H9 (cell line): Measurements from ENCODE around the gene CACNA1G. TPM values are rescaled to one million over a fixed set of nuclear protein-coding genes. Genes with fewer than 3 reads are reported as not detected.

ENCODE experiments used
- DNase-seq: peaks from one replicate; pipeline ENCODE4 v3.0.0-alpha.2; 2017
- H2AFZ ChIP-seq: one replicate; pipeline ENCODE4 v1.6.1; 2013; ENCODE audit warnings: mild to moderate bottlenecking, low read length, control low read depth, moderate library complexity
- H2AK5ac ChIP-seq: 2 replicates; pipeline ENCODE4 v1.6.1; 2013; ENCODE audit warnings: low read length, control low read depth, mixed read lengths; ENCODE audit not compliant: insufficient read length
- H2BK120ac ChIP-seq: one replicate; pipeline ENCODE4 v1.6.1; 2013; ENCODE audit warnings: low read depth, mild to moderate bottlenecking, low read length, control low read depth, inconsistent platforms; ENCODE audit not compliant: poor library complexity, severe bottlenecking
- H2BK12ac ChIP-seq: 2 replicates; pipeline ENCODE4 v1.6.1; 2013; ENCODE audit warnings: low read length, control low read depth, mixed read lengths, low read depth; ENCODE audit not compliant: insufficient read length
- H2BK15ac ChIP-seq: 2 replicates; pipeline ENCODE4 v1.6.1; 2013; ENCODE audit warnings: low read depth, low read length, control low read depth
- H2BK20ac ChIP-seq: one replicate; pipeline ENCODE4 v1.6.1; 2013; ENCODE audit warnings: low read depth, mild to moderate bottlenecking, low read length, control low read depth, inconsistent platforms; ENCODE audit not compliant: poor library complexity, severe bottlenecking
- H2BK5ac ChIP-seq: 2 replicates; pipeline ENCODE4 v1.6.1; 2013; ENCODE audit warnings: low read length, control low read depth, mixed read lengths; ENCODE audit not compliant: insufficient read length
- H3K14ac ChIP-seq: 2 replicates; pipeline ENCODE4 v1.6.1; 2013; ENCODE audit warnings: low read length, control low read depth; ENCODE audit not compliant: insufficient read depth
- H3K18ac ChIP-seq: 2 replicates; pipeline ENCODE4 v1.6.1; 2013; ENCODE audit warnings: low read depth, mild to moderate bottlenecking, mixed read lengths, low read length, control low read depth; ENCODE audit not compliant: insufficient read length
- H3K23ac ChIP-seq: 2 replicates; pipeline ENCODE4 v1.6.1; 2013; ENCODE audit warnings: low read length, control low read depth, mixed read lengths, low read depth; ENCODE audit not compliant: insufficient read length
- H3K23me2 ChIP-seq: 2 replicates; pipeline ENCODE4 v1.6.1; 2013; ENCODE audit warnings: low read depth, mild to moderate bottlenecking, mixed read lengths, low read length, control low read depth; ENCODE audit not compliant: insufficient read length, poor library complexity, severe bottlenecking
- H3K27ac ChIP-seq: 2 replicates; pipeline ENCODE4 v1.5.1; 2013; ENCODE audit warnings: low read length, control low read depth, mixed read lengths, low read depth; ENCODE audit not compliant: insufficient read length
- H3K27me3 ChIP-seq: 2 replicates; pipeline ENCODE4 v1.6.1; 2013; ENCODE audit warnings: low read length, control low read depth, inconsistent platforms; ENCODE audit not compliant: insufficient read depth
- H3K4ac ChIP-seq: 2 replicates; pipeline ENCODE4 v1.6.1; 2013; ENCODE audit warnings: low read depth, mild to moderate bottlenecking, control low read depth, inconsistent platforms, low read length, moderate library complexity
- H3K4me1 ChIP-seq: 2 replicates; pipeline ENCODE4 v1.6.1; 2013; ENCODE audit warnings: low read length, control low read depth, inconsistent platforms; ENCODE audit not compliant: insufficient read depth
- H3K4me2 ChIP-seq: 2 replicates; pipeline ENCODE4 v1.6.1; 2013; ENCODE audit warnings: low read length, control low read depth, mixed read lengths; ENCODE audit not compliant: insufficient read length, insufficient read depth
- H3K56ac ChIP-seq: 2 replicates; pipeline ENCODE4 v1.6.1; 2013; ENCODE audit warnings: low read depth, mild to moderate bottlenecking, mixed read lengths, low read length, control low read depth; ENCODE audit not compliant: insufficient read length
- H3K79me1 ChIP-seq: 2 replicates; pipeline ENCODE4 v1.6.1; 2013; ENCODE audit warnings: low read depth, mild to moderate bottlenecking, moderate library complexity, low read length, control low read depth, inconsistent platforms; ENCODE audit not compliant: insufficient read depth, poor library complexity, severe bottlenecking
- H3K79me2 ChIP-seq: 2 replicates; pipeline ENCODE4 v1.6.1; 2013; ENCODE audit warnings: low read length, control low read depth, inconsistent platforms; ENCODE audit not compliant: insufficient read depth
- H3K9ac ChIP-seq: 2 replicates; pipeline ENCODE4 v1.6.1; 2013; ENCODE audit warnings: low read length, control low read depth, mixed read lengths; ENCODE audit not compliant: insufficient read length; ENCODE audit errors: extremely low read depth
- H3K9me3 ChIP-seq: one replicate; pipeline ENCODE4 v1.6.1; 2013; ENCODE audit warnings: low read depth, low read length, inconsistent platforms; ENCODE audit not compliant: control insufficient read depth
- H3T11ph ChIP-seq: one replicate; pipeline ENCODE4 v1.6.1; 2013; ENCODE audit warnings: mild to moderate bottlenecking, low read length, control low read depth, inconsistent platforms
- H4K20me1 ChIP-seq: one replicate; pipeline ENCODE4 v1.6.1; 2013; ENCODE audit not compliant: control insufficient read depth, insufficient read length, insufficient read depth
- H4K5ac ChIP-seq: 2 replicates; pipeline ENCODE4 v1.6.1; 2013; ENCODE audit warnings: low read depth, mild to moderate bottlenecking, mixed read lengths, low read length, control low read depth; ENCODE audit not compliant: insufficient read length
- H4K8ac ChIP-seq: replicated peaks from 2 replicates; pipeline ENCODE4 v1.6.1; 2013; ENCODE audit warnings: low read length, control low read depth, mixed read lengths, low read depth; ENCODE audit not compliant: insufficient read length
- H4K91ac ChIP-seq: 2 replicates; pipeline ENCODE4 v1.6.1; 2013; ENCODE audit warnings: low read depth, mild to moderate bottlenecking, moderate library complexity, mixed read lengths, low read length, control low read depth; ENCODE audit not compliant: insufficient read length
- H3K27ac Mint-ChIP-seq, 3 experiments: 2 replicates in 2 of 3; 3 replicates in 1 of 3; pipeline ENCODE4 v1.8.0; 2020 to 2021; ENCODE audit warnings: mixed read lengths in 3 of 3, mild to moderate bottlenecking in 1 of 3, moderate library complexity in 1 of 3
- H3K27me3 Mint-ChIP-seq: 2 replicates; pipeline ENCODE4 v1.8.0; 2021; ENCODE audit warnings: low read depth, mild to moderate bottlenecking, moderate library complexity, mixed read lengths
- H3K36me3 Mint-ChIP-seq, 3 experiments: 2 replicates in 2 of 3; 3 replicates in 1 of 3; pipeline ENCODE4 v1.8.0; 2020 to 2021; ENCODE audit warnings: low read depth in 3 of 3, mixed read lengths in 3 of 3; ENCODE audit not compliant: insufficient read depth in 1 of 3
- H3K4me1 Mint-ChIP-seq, 2 experiments: 2 replicates each; pipeline ENCODE4 v1.8.0; 2020; ENCODE audit warnings: mixed read lengths in 2 of 2
- H3K4me3 Mint-ChIP-seq, 2 experiments: 2 replicates in 1 of 2; 3 replicates in 1 of 2; pipeline ENCODE4 v1.8.0; 2020 to 2021; ENCODE audit warnings: mild to moderate bottlenecking in 2 of 2, mixed read lengths in 2 of 2, moderate library complexity in 1 of 2
- H3K9me3 Mint-ChIP-seq, 2 experiments: 2 replicates in 1 of 2; 3 replicates in 1 of 2; pipeline ENCODE4 v1.8.0; 2020; ENCODE audit warnings: mild to moderate bottlenecking in 2 of 2, mixed read lengths in 2 of 2, moderate library complexity in 1 of 2
- WGBS: extraction: QIAGEN DNeasy Blood & Tissue Kit; methylation state at CpG from one replicate; pipeline ENCODE4 v1.1.7; 2013; ENCODE audit warnings: missing lambda C conversion rate, low lambda C conversion rate, mixed read lengths; ENCODE audit not compliant: insufficient read length; ENCODE audit errors: extremely low coverage; 5-methylcytosine and 5-hydroxymethylcytosine counted together
- total RNA-seq: library from RNA; stranded (reverse); gene quantifications from 2 replicates; pipeline ENCODE4 v1.2.1, GENCODE V29; 2021
- TF ChIP-seq, protein P1 (sequence below): fragments of 200-600 bp; sonication (generic); conservative IDR thresholded peaks from 3 replicates; pipeline ENCODE4 v1.8.0; 2021; ENCODE audit warnings: antibody characterized with exemption, mild to moderate bottlenecking

The CACNA1G gene
- total RNA-seq, 1 experiment from 2014 or later: 1.5 TPM

DNA sequence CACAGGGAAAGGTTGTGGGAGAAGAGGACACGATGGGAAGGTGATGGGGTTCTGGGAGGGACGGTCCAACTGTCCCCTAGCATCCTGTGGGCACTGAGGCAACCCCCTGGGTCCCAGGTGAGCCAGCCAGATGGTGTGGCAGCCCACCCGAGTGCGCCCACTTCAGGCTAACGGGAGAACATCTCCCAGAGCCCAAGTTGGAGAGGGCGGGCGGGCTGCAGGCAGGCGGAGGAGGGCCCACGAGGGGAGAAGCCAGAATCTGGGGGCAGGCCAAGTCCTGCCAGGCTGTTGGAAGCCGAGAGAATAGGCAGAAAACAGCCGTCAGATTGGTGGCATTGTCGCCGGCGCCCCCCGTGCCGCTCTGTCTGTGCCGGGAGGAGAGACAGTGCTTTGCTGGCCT, 60.3 kb downstream of the CACNA1G start:
- Histone ChIP-seq H4K91ac (no peak overlapping the region), H3K9ac (no peak overlapping the region), H2AK5ac (no peak overlapping the region), H2BK20ac (no peak overlapping the region), H3K18ac (no peak overlapping the region), H2BK15ac (no peak overlapping the region), H3K23me2 (no peaks in the 10 kb centered on the region), H4K20me1 (no peaks in the 10 kb centered on the region), H3K23ac (no peak overlapping the region), H2AFZ (no peak overlapping the region), H3K9me3 (no peaks in the 10 kb centered on the region), H3K4me2 (no peak overlapping the region), H4K8ac (no peak overlapping the region), H3K56ac (no peak overlapping the region), H3K79me2 (no peaks in the 10 kb centered on the region), H3K79me1 (no peaks in the 10 kb centered on the region), H3K14ac (no peak overlapping the region), H2BK12ac (no peak overlapping the region), H3K4me1 (no peaks in the 10 kb centered on the region), H4K5ac (no peak overlapping the region), H3K27me3 (no peaks in the 10 kb centered on the region), H2BK120ac (no peak overlapping the region), H3K4ac (no peak overlapping the region), H2BK5ac (no peak overlapping the region), H3T11ph (no peak overlapping the region), H3K27ac (no peak overlapping the region)
- peaks cover 24 to 55% of the 10 kb centered on the region in 2 experiments for H3K4me1 Mint-ChIP-seq
- TF ChIP-seq, protein P1, sequence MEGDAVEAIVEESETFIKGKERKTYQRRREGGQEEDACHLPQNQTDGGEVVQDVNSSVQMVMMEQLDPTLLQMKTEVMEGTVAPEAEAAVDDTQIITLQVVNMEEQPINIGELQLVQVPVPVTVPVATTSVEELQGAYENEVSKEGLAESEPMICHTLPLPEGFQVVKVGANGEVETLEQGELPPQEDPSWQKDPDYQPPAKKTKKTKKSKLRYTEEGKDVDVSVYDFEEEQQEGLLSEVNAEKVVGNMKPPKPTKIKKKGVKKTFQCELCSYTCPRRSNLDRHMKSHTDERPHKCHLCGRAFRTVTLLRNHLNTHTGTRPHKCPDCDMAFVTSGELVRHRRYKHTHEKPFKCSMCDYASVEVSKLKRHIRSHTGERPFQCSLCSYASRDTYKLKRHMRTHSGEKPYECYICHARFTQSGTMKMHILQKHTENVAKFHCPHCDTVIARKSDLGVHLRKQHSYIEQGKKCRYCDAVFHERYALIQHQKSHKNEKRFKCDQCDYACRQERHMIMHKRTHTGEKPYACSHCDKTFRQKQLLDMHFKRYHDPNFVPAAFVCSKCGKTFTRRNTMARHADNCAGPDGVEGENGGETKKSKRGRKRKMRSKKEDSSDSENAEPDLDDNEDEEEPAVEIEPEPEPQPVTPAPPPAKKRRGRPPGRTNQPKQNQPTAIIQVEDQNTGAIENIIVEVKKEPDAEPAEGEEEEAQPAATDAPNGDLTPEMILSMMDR: peak; percentile 70
- H3K9me3 Mint-ChIP-seq: no peaks in the 10 kb centered on the region
- H3K4me3 Mint-ChIP-seq: no peak overlapping the region
- peaks cover 8% of the 10 kb centered on the region for H3K27me3 Mint-ChIP-seq
- H3K27ac Mint-ChIP-seq: no peak overlapping the region; a peak in 1 of 7 replicates
- H3K36me3 Mint-ChIP-seq: no peaks in the 10 kb centered on the region
- no CpG with 5 or more reads among the region's 17 CpGs for WGBS
- DNase-seq: peak; percentile 80
